ENCODE data around the gene CYP39A1.

The CYP39A1 gene

DNA sequence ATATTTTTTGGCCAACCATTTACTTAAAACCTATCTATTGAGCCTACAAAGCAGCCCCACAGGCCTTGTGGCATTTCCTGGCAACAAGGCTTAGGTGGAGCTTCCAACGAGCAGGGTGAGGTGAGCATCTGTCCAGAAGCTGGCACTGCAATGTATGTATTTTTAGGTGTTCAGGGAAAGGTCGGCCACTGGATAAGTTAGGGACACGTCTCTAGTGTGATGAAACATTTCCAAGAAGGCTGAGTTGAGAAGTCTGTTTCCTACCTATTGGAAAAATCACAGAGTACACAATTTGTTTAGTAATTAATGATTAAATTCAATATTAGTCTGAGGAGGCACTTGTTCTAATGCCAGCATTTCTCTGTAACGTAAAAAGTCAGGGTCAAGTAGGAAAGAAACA lies 143.6 kb downstream of the CYP39A1 start:
- Histone ChIP-seq H3K27ac (no peak overlapping the region), H3K4me3 (no peak overlapping the region), H3K9me3 (ENCODE audit: low read depth, low read length) (no peaks in the 10 kb centered on the region), H3K9ac (ENCODE audit: insufficient read length) (no peak overlapping the region), H3K36me3 (ENCODE audit: insufficient read depth, low read length) (no peaks in the 10 kb centered on the region)
- TF ChIP-seq POLR2AphosphoS5 (IDR thresholded peaks at IDR 0.05; ENCODE audit: borderline replicate concordance, low read depth, low read length) = no peak
- no peak for TF ChIP-seq EZH2 (IDR thresholded peaks at IDR 0.05)
- TF ChIP-seq FOXP2 (optimal IDR thresholded peaks at IDR 0.05; ENCODE audit: control extremely low read depth, extremely low read length, insufficient read depth) = no peak
- DNase-seq (ENCODE audit: low read depth, low spot score) = no peak

DNA sequence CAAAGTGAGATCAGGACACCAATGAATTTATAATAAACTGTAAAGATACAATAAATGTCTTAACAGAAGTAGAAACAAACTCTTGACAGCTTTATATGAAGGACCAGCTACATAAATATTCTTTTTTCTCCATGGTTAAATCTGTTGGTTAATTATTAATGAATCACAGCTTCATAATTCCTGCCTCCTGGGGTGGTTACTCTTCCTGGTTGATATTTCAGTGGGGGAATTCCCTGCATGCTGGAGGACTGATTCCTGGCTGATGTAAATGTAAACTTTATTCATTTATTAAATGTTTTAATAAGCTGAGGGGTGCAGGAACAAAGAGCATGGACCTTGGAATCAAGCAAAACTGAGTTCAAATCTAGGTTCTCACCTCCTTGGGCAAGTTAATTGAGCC lies 145.2 kb downstream of the CYP39A1 start:
- no peak overlapping the region for H3K27ac ChIP-seq
- no peaks in the 10 kb centered on the region for H3K9me3 ChIP-seq (ENCODE audit: low read depth, low read length)
- H3K36me3 ChIP-seq (ENCODE audit: insufficient read depth, low read length) = no peaks in the 10 kb centered on the region
- no peak overlapping the region for H3K4me3 ChIP-seq
- no peak overlapping the region for H3K9ac ChIP-seq (ENCODE audit: insufficient read length)
- DNase-seq (ENCODE audit: low read depth, low spot score) = no peak
- no peak for TF ChIP-seq FOXP2 (optimal IDR thresholded peaks at IDR 0.05; ENCODE audit: control extremely low read depth, extremely low read length, insufficient read depth)
- TF ChIP-seq POLR2AphosphoS5 (IDR thresholded peaks at IDR 0.05; ENCODE audit: borderline replicate concordance, low read depth, low read length) = no peak
- no peak for TF ChIP-seq EZH2 (IDR thresholded peaks at IDR 0.05)

DNA sequence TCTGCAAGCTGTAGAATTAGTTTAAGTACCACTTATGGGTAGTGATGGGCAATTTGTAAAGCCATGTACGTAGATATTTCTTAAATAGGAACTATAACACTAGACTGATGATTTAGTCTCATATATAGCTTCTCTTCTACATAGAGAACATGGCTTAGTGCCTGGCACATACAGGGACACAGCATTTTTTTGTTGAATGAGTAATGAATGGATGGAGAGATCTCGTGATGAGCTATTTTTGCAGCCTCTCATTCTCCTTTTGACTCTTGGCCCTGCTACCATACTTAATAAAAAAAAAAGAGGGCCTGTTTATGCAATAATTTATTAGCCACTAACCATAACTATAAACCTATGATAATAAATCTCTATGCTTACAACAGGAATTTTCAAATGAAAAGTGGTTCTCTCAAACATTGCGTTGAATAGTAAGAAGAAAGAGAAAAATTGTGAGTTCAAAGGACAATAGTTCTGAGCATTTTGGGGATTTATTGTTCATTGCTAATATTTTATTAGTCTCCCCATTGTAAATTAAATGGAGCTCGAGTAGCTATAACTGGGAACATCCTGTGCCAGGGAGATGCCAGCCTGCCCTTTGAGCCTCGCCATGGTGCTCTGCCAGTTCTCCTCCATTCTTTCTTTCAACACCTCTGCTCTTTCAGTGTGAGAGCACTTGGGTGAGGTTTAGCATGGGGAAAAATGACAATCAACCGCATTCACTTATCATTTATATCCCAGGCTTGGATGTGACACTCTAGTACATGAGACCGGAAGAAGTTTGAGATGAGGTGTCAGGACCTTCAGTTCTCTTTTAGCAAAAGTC lies 146.7 kb downstream of the CYP39A1 start:
- no peak for DNase-seq (ENCODE audit: low read depth, low spot score)
- no peaks in the 10 kb centered on the region for H3K36me3 ChIP-seq (ENCODE audit: insufficient read depth, low read length)
- H3K9ac ChIP-seq (ENCODE audit: insufficient read length) = no peak overlapping the region
- TF ChIP-seq EZH2 (IDR thresholded peaks at IDR 0.05) (no peak), POLR2AphosphoS5 (IDR thresholded peaks at IDR 0.05; ENCODE audit: borderline replicate concordance, low read depth, low read length) (no peak), FOXP2 (optimal IDR thresholded peaks at IDR 0.05; ENCODE audit: control extremely low read depth, extremely low read length, insufficient read depth) (no peak)
- H3K9me3 ChIP-seq (ENCODE audit: low read depth, low read length) = no peaks in the 10 kb centered on the region
- H3K4me3 ChIP-seq = no peak overlapping the region
- H3K27ac ChIP-seq = no peak overlapping the region

DNA sequence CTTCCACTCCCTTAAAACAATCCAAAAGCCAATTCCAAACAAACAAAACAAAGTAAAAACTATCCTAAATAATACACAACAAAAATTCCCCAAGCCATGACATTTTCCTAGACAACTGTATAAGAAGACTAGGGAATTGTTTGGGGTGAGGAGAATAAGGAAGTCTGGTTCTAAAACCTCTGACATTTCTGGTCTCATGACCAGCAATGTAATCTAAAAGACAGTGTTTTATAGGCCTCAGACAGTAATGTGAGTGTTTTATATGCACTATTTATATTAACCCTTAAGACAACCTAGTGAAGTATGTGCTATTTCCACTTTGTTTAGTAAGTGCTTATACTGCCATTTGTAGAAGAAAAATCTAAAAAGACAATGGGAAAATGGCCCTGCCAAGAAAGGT lies 148.4 kb downstream of the CYP39A1 start:
- no peak overlapping the region for H3K27ac ChIP-seq
- H3K4me3 ChIP-seq = no peak overlapping the region
- H3K9me3 ChIP-seq (ENCODE audit: low read depth, low read length) = no peaks in the 10 kb centered on the region
- no peaks in the 10 kb centered on the region for H3K36me3 ChIP-seq (ENCODE audit: insufficient read depth, low read length)
- DNase-seq (ENCODE audit: low read depth, low spot score) = no peak
- no peak for TF ChIP-seq EZH2 (IDR thresholded peaks at IDR 0.05)
- TF ChIP-seq FOXP2 (optimal IDR thresholded peaks at IDR 0.05; ENCODE audit: control extremely low read depth, extremely low read length, insufficient read depth) = no peak
- no peak for TF ChIP-seq POLR2AphosphoS5 (IDR thresholded peaks at IDR 0.05; ENCODE audit: borderline replicate concordance, low read depth, low read length)
- no peak overlapping the region for H3K9ac ChIP-seq (ENCODE audit: insufficient read length)

DNA sequence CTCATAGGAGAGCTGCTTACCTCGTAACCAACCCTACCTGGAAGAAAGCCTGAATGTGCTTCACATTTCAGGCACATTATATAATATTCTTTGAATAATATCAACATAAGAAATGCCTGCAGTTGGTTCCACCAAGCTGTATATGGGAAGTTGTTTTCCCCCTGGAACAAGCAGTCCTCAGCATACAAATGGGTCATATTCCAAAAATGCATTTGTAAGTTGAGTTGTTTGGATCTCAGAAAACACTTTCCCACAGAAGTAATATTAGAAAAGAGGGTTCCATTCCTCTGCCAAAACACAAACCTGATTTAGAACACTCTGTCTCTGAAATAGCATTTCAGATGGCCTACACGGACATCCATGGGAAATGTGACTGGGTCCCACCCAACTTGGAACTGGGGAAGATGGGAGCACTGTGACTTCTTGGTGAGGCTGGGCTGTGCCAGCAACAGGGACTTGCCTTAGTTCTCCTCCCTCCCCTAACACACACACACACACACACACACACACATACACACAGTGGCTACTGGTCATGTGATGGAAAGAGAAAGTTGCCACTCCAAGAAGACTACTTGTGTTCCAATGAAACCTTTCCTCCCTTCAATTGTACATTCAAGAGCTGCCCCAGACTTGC lies 150.0 kb downstream of the CYP39A1 start:
- no peak for DNase-seq (ENCODE audit: low read depth, low spot score)
- Histone ChIP-seq H3K9ac (ENCODE audit: insufficient read length) (no peak overlapping the region), H3K36me3 (ENCODE audit: insufficient read depth, low read length) (no peaks in the 10 kb centered on the region), H3K27ac (no peak overlapping the region), H3K9me3 (ENCODE audit: low read depth, low read length) (no peaks in the 10 kb centered on the region), H3K4me3 (no peak overlapping the region)
- TF ChIP-seq FOXP2 (optimal IDR thresholded peaks at IDR 0.05; ENCODE audit: control extremely low read depth, extremely low read length, insufficient read depth) (no peak), EZH2 (IDR thresholded peaks at IDR 0.05) (no peak), POLR2AphosphoS5 (IDR thresholded peaks at IDR 0.05; ENCODE audit: borderline replicate concordance, low read depth, low read length) (no peak)

DNA sequence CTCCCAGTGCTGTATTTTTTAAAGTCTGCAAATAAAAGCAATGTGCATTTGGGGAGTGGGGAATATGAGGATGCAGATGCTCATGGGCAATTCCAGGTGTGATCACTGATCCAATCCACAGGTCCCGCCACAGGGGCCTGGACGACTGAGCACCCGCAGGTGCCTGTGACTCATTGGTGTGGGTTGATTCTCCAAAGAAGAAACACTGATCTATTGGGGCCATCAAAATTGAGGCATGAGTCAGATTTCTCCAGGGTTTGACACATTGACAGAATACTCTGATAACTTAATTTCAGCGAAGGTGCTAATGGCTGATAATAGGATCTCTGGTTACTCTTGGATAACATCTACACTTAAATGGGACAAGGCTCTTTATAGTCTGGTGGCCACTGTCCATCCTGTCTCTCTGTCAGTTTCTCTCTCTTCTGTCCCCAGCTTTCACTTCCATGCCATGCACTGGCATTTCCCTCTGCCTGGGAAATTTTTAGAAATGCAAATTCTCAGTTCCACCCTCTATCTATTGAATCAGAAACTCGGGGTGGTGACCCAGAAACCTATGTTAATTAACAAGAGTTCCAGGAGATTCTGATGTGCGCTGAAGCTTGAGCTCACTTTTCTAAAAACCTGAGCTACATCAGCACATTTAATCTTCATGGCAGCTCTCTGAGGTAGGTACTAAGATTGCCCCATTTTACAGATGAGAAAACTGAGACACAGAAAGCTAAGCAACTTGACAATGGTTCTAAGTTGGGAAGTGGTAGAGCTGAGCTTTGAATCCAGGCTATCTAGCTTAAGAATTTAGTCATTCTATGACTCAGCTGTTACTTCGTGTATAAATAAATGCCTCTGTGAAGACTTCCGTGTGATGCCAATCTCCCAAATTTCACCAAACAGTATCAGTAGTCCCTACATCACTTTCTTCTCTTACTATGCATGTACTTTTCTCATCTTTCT lies 151.2 kb downstream of the CYP39A1 start:
- Histone ChIP-seq H3K4me3 (no peak overlapping the region), H3K36me3 (ENCODE audit: insufficient read depth, low read length) (no peaks in the 10 kb centered on the region), H3K9me3 (ENCODE audit: low read depth, low read length) (no peaks in the 10 kb centered on the region), H3K9ac (ENCODE audit: insufficient read length) (no peak overlapping the region), H3K27ac (no peak overlapping the region)
- DNase-seq (ENCODE audit: low read depth, low spot score) = no peak
- no peak for TF ChIP-seq EZH2 (IDR thresholded peaks at IDR 0.05)
- no peak for TF ChIP-seq FOXP2 (optimal IDR thresholded peaks at IDR 0.05; ENCODE audit: control extremely low read depth, extremely low read length, insufficient read depth)
- no peak for TF ChIP-seq POLR2AphosphoS5 (IDR thresholded peaks at IDR 0.05; ENCODE audit: borderline replicate concordance, low read depth, low read length)

DNA sequence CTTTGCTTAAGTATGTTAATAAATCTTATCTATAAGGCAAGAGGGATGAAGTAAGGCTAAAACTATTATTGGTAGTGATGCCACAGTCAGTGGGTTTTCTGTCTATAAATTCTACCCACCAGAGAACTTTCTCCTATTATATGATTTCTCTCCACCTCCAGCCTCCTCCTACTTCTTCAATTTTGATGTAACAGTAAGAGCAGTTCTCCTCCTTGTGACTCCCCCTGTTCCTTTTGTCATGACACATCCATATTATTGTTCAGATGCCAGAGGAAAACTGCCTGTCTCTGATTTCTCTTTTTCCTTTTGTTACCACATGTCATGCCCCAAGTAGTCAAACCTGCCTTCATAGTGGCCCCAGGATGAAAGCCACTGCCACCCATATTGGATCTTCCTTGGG lies 152.2 kb downstream of the CYP39A1 start:
- no peak for TF ChIP-seq POLR2AphosphoS5 (IDR thresholded peaks at IDR 0.05; ENCODE audit: borderline replicate concordance, low read depth, low read length)
- no peak for TF ChIP-seq FOXP2 (optimal IDR thresholded peaks at IDR 0.05; ENCODE audit: control extremely low read depth, extremely low read length, insufficient read depth)
- TF ChIP-seq EZH2 (IDR thresholded peaks at IDR 0.05) = no peak
- no peak overlapping the region for H3K27ac ChIP-seq
- no peaks in the 10 kb centered on the region for H3K9me3 ChIP-seq (ENCODE audit: low read depth, low read length)
- H3K9ac ChIP-seq (ENCODE audit: insufficient read length) = no peak overlapping the region
- no peak for DNase-seq (ENCODE audit: low read depth, low spot score)
- no peaks in the 10 kb centered on the region for H3K36me3 ChIP-seq (ENCODE audit: insufficient read depth, low read length)
- H3K4me3 ChIP-seq = no peak overlapping the region
